HG02943 (cell line): ENCODE measurements around the gene CYB561D2.

ENCODE experiments used
- ATAC-seq: cut with Tn5 transposase; IDR thresholded peaks from one replicate; pipeline ENCODE4 v1.9.1; 2021; ENCODE audit warnings: mild to moderate bottlenecking, low read depth, moderate library complexity; ENCODE audit not compliant: unreplicated experiment

The CYB561D2 gene

GRCh38 chr3:50340448-50341329 is 10.0 kb upstream of the CYB561D2 start, which contains the start of gene RASSF1:
RASSF1 (minus strand) TSS chr3:50340836; CDS start chr3:50340805, 31 bp downstream.
- no peak for ATAC-seq

GRCh38 chr3:50341537-50341936 is 9.1 kb upstream of the CYB561D2 start:
- ATAC-seq: no peak

- no peak for ATAC-seq
Observed at GRCh38 chr3:50341996-50342650, 8.5 kb upstream of the CYB561D2 start.

GRCh38 chr3:50342813-50343633 is 7.6 kb upstream of the CYB561D2 start:
- ATAC-seq: no peak

GRCh38 chr3:50345008-50345407 is 5.7 kb upstream of the CYB561D2 start:
- ATAC-seq: no peak

GRCh38 chr3:50345586-50346234 is 5.0 kb upstream of the CYB561D2 start, which contains the start of gene ZMYND10:
ZMYND10 (minus strand) TSS chr3:50345732; CDS start chr3:50345579, 153 bp downstream.
- no peak for ATAC-seq

GRCh38 chr3:50347187-50347813 is 3.4 kb upstream of the CYB561D2 start:
- no peak for ATAC-seq

GRCh38 chr3:50350213-50350526 is 492 bp upstream of the CYB561D2 start:
- ATAC-seq: no peak

- ATAC-seq: no peak
Observed at GRCh38 chr3:50351323-50351697, 648 bp downstream of the CYB561D2 start.

GRCh38 chr3:50352781-50353180 is 2.1 kb downstream of the CYB561D2 start:
- ATAC-seq: no peak

GRCh38 chr3:50353245-50354004 is 2.8 kb downstream of the CYB561D2 start:
- no peak for ATAC-seq

GRCh38 chr3:50354186-50354764 is 3.6 kb downstream of the CYB561D2 start:
- no peak for ATAC-seq

- no peak for ATAC-seq
Observed at GRCh38 chr3:50354850-50355249, 4.2 kb downstream of the CYB561D2 start.

- ATAC-seq: no peak
Observed at GRCh38 chr3:50355829-50356552, 5.3 kb downstream of the CYB561D2 start.

- ATAC-seq: no peak
Observed at GRCh38 chr3:50356553-50356952, 5.9 kb downstream of the CYB561D2 start.

GRCh38 chr3:50357481-50357880 is 6.8 kb downstream of the CYB561D2 start:
- no peak for ATAC-seq

- ATAC-seq: no peak
Observed at GRCh38 chr3:50358355-50358910, 7.8 kb downstream of the CYB561D2 start.
